ENCODE measurements around the gene NAA80.
"Not testable (repeated sequence)": the region's sequence is repeated elsewhere in the genome, so short reads cannot be mapped to it uniquely, and the experiment has no call there.

The NAA80 gene

DNA sequence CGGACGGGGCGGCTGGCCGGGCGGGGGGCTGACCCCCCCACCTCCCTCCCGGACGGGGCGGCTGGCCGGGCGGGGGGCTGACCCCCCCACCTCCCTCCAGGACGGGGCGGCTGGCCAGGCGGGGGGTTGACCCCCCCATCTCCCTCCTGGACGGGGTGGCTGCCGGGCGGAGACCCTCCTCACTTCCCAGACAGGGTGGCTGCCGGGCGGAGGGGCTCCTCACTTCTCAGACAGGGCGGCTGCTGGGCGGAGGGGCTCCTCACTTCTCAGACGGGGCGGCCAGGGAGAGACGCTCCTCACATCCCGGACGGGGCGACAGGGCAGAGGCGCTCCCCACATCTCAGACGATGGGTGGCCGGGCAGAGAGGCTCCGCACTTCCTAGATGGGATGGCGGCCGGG is 12.8 kb upstream of the NAA80 start:
- not testable (repeated sequence) for DNase-seq

DNA sequence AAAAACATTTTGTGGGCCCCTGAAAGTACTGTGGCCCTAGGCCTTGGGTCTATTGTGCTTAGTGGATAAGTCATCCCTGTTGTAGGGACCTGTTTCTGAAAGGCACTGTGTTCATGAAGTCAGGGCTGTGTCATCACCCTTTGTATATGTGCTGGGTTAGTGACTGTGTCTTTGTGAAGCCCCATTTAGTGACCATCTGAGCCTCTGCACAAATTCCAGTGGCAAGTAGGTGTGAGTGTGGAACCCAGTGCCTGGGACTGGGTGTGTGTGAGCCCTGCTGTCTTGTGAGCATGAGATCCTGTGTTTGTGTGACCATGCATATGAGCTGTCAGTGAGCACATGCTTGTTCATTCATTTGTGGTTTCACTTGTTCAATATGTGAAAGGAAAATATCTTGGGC is 5.4 kb upstream of the NAA80 start:
- no peak for DNase-seq

- DNase-seq: no peak
Measured at GRCh38 chr3:50303013-50303815, 4.0 kb upstream of the NAA80 start, which contains the start of gene HYAL1. TSS of gene HYAL1 (minus strand) at chr3:50303574. CDS start at chr3:50302956, 618 bp downstream.

DNA sequence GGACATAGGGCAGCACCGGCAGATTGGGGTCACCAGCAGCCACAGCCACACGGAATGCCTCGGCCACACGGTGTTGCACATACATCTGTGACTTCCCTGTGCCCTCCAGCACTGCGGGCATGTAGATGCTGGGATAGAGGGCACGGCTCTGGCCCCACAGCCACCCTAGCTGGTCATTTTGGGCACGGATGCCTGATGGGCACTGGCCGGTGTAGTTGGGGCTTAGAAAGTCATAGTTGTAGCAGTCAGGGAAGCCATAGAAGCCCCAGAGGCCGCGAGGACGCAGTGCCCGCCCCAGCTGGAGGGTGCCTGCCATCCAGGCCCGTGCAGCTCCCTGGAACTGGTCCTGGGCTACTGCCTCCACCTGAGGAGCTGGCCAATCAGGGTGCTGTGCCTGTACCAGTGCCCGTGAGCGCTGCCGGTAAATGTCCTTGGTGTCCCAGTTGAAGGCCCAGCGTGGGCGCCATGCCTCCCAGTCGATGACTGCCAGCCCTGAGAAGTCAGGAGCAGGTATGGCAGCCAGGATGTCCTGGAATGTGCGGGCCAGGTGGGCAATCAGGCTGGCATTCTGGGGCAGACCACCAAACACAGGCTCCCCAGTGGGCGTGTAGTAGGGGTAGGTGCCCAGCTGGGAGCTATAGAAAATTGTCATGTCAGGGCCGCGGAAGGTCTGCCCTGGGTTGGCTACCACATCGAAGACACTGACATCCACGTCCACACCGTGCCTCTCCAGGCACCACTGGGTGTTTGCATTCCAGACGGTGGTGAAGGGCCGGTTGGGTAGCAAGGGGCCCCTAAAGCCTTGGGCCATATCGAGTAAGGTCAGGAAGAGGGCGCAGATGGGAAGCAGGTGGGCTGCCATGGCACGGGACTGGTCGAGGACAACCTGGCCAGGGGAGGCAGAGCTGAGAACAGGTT is 3.1 kb upstream of the NAA80 start:
- DNase-seq: no peak

GRCh38 chr3:50300681-50301254 is 1.6 kb upstream of the NAA80 start:
- no peak for DNase-seq

GRCh38 chr3:50299929-50300680 is 900 bp upstream of the NAA80 start:
- DNase-seq: no peak

- DNase-seq: no peak
Measured at GRCh38 chr3:50299638-50299928, 378 bp upstream of the NAA80 start.

DNA sequence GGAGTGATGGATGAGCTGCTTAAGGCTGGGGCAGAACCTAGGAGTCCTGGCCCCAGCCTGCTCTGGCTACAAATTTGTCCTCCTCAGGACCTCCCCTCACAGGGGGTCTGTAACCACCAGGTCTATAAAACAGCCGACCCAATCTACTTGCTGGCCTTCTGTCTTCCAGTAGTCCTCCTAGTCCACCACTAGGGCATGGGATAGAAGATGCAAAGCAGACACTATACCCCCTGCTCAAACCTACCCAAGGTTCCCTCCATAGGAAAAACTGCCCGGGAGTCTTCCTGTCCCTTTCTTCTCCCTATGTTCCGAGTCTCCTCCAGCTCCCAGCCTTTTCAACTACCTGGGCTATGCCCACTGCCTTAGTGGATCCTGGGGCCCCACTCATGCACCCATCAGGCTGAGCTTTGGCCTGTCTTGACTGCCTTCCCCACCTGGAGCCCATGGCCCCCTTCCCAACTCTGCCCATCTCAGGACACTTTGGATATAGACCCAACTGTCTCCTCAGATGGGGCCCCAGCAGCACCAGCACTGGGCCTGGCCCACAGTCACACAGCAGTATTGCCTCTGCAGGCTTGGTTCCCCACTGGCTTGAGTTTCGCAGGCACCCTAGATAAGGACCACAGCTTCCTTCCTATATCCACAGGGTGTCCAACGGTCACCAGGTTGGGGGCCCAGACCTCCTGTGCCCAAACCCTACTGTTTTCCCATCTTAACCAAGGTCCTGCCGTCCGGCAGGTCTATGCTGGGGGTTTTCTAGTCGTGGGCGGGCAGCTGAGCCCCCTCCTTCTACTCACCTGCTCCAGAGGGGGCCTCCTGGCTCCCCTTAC is 1.1 kb downstream of the NAA80 start:
- DNase-seq: no peak

DNA sequence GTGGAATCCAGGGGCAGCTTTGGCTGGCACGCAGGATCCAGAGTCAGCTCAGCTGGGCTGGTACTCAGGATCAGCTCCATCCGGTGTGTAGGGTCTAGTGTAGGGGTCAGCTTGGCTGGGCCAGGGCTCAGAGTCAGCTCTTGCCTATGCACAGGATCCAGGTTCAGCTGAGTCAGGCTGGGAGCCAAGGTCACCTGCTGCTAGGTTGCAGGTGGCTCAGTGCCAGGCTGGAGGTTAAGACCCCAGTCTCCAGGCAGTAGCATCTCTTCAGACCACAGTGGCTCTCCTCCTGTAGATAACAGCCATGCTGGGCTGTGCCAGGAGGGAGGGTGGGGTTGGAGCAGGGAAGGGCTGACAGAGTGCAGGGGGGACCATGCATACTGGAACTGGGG is 1.8 kb downstream of the NAA80 start:
- no peak for DNase-seq

DNA sequence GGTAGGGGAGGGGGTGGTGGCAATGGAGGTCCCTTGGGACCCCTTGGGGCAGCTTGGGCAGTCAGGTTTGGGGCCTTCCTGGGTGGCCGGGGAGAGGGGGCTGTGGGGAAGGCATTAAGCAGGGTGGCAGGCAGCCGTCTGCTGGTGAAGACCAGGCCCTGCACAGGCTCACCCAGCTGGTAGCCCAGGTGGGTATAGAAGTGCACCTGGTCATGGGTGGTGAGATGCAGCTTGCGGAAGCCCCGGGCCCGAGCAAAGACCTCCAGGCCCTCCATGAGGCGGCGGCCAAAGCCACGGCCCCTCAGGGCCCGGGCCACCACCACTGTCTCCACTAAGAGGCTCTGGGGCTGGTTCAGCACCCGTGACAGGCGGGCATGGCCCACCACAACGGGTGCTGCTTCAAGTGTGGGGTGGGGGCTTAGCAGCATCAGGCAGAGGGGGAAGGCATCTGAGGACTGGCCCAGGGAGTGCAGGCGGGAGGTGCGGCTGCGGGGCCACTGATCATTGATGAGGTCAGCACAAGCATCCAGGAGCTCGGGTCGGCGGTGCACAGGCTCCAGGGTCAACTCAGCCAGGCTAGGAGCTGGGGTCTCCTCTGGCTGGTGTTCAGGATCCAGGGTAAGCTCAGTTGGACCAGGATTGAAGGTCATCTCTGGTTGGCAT is 2.4 kb downstream of the NAA80 start:
- DNase-seq: no peak

GRCh38 chr3:50295553-50296431 is 3.4 kb downstream of the NAA80 start:
- no peak for DNase-seq

DNA sequence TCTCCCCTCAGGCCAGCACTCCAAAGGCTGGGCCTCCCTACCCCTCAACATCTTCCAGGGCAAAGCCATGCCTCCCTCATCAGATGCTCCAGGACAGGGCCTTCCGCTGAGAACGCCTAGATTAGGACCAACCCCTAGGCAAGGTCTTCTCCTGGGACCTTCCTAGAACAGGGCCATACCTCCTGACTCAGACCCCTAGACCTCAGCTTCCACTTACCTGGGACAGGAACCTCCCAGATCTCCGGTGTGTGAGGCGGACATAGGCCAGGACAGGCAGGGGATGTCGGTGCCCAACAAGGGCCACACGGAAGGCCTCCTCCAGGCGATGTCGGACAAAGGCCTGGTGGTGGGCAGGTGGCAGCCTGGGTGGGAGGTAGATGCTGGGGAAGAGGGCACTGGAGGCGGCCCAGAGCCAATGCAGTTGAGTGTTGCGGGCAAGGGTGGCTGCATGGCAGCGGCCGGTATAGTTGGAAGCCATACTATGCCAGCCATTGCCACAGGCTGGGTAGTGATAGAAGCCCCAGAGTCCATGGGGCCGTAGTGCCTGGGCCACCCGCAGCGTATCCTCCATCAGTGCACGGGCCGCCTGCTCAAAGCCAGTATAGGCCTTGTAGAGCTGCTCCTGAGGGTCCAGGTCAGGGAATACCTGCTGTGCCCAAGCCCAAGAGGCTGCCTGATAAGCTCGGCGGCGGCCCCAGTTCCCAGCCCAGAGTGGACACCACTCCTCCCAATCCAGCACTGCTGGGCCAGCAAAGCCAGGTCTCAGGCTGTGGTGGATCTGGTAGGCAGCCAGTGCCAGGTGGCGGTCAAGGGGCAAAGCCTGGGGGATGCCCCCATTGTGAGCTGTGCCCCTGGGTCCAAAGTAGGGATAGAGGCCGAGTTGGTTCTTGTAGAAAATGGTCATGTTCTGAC is 4.5 kb downstream of the NAA80 start:
- no peak for DNase-seq

DNA sequence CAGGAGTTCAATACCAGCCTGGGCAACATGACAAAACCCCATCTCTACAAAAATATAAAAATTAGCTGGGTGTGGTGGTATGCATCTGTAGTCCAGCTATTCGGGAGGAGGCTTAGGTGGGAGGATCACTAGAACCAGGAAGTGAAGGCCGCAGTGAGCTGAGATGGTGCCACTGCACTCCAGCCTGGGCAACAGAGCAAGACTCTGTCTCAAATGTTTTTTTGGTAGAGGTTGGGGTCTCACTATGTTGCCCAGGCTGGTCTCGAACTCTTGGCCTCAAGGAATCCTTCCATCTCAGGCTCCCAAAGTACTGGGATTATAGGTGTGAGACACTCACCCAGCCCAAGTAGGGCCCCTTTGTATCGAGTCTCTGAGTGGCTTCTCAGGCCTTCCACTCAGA is 5.1 kb downstream of the NAA80 start:
- no peak for DNase-seq

GRCh38 chr3:50293079-50293801 is 6.0 kb downstream of the NAA80 start:
- DNase-seq: no peak

DNA sequence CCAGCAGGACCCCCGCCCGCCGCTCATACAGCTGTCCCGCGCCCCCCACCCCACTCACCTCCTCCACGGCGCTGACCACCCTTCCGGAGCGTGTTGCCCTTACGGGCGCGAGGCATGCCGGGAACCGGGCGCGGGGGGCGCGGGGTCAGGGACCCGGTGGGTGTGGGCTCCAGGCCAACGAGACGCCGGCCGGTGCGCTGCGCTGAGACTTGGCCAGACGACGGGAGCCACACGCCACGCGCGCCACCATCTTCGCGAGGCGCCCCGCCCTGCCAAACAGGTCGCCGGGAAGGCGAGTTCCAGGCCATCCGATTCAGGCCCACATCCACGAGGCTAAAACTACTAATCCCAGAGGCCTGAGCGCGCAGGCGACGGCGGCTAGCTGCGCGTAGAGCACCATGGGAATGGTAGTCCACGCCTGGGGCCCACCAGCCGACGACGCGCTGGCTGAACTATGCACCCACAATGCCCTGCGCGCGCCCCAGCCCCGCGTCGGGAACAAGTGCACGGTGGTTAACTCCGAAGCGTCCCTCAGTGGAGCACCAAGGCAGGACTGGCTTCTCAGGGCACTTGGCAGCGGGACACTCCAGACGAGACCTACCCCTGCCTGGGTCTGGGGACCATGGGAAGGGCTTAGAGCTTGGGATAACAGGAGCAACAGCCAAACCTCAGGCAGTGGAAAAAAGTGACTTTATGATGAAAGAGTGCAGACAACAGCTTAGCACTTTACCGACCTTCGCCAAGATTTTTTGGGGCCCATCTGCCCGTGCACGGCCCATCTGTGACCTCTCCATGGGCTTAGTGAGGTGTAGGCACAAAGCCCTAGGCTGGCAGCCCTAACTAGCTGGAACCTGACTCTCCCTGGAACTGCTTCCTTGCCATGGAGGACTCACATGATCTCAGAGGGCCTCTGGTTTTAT is 6.8 kb downstream of the NAA80 start, which contains the start of gene IFRD2:
Gene IFRD2 (minus strand): TSS at position 271 of the 920 bp plus-strand sequence. CDS start 155 bp downstream, at position 116.
- DNase-seq: peak; percentile 96

- no peak for DNase-seq
Measured at GRCh38 chr3:50290161-50290641, 9.0 kb downstream of the NAA80 start.

- no peak for DNase-seq
Measured at GRCh38 chr3:50289130-50289529, 10.1 kb downstream of the NAA80 start.
